Fibroblast of skin of back (primary cell): ENCODE data around the gene IFI27L1. TPM values are rescaled to one million over a fixed set of nuclear protein-coding genes. Genes with fewer than 3 reads are reported as not detected.

Source experiments
- DNase-seq: peaks from one replicate; pipeline ENCODE4 v3.0.0-alpha.2; 2013
- polyA plus RNA-seq, 2 experiments: library from polyadenylated mRNA; unstranded; fragments of 120-200 nt; gene quantifications; one replicate each; pipeline ENCODE4 v1.2.1, GENCODE V29; 2013; ENCODE audit not compliant: insufficient read length in 2 of 2

IFI27L1 gene
- 23.1 TPM for polyA plus RNA-seq (2013, experiment 1 of 2; ENCODE audit: insufficient read length)
- polyA plus RNA-seq (2013, experiment 2 of 2; ENCODE audit: insufficient read length): 16.4 TPM

GRCh38 chr14:94080621-94081385, at the start of gene IFI27L1, which contains the start of gene DDX24:
Gene IFI27L1 (plus strand): TSS chr14:94081310. CDS start chr14:94096938, 15,628 bp downstream.
Gene DDX24 (minus strand): TSS chr14:94081202. CDS start chr14:94079742, 1,460 bp downstream.
- peak; percentile 91 for DNase-seq

DNA sequence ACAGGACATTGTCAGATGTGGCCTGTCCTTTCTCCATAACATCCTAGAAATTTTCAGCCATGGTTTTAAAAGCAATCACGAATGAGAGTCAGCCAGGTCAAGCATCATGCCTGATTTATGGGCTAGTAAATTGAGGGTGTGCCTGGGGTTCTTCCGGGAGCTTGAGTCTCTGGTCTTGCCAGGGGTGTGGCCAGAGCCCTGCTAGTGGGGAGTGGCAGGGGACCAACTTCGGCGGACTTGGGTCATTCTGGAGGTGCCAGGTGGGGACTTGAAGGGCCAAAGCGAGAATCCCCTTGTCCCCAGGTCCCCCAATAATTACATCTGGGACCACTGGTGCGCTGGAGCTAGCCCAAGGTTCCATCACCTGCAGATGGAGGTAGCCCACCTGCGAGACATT, 49.2 kb upstream of the IFI27L1 start:
- DNase-seq: no peak

- no peak for DNase-seq
Measured at GRCh38 chr14:94034886-94035285, 46.2 kb upstream of the IFI27L1 start.

DNA sequence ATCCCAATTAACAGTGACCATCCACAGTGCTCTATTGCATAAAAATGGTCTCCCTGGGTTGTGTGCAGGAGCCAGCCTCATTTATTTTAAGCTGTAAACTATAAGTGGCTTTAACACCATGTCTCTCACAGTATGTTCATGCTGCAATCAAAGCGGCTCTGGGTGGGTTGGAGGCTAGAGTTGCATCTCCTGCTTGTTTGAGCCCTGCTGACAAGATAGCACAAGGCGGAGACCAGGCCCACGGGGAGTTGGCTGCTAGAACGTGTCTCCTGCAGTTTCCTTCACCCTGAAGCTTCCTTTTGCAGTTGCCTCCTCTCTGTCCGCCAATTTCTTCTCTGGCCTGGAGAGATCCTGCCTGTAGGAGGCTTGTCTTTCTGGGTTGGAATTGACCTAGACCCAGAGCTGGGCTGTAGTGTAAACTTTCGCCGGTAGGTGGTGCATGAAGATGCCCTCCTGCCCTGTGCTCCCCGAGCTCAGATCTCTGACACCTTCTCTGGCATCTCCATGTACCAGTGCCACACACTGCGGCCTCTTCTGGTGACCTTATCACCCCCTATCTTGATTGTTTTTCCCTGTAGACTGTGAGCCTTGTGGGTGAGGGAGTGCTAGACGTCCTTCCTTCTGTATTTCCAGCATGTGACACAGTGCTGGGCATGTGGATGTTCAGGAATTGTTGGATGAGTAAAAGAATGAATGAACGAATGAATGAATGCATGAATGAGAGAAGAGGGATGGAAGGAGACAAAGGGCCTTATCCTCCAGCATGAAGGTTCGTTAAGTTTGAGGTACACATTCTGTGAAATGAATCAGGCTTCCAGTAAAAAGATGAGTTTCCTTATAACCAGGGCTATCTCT, 44.6 kb upstream of the IFI27L1 start:
- DNase-seq: peak; percentile 71

DNA sequence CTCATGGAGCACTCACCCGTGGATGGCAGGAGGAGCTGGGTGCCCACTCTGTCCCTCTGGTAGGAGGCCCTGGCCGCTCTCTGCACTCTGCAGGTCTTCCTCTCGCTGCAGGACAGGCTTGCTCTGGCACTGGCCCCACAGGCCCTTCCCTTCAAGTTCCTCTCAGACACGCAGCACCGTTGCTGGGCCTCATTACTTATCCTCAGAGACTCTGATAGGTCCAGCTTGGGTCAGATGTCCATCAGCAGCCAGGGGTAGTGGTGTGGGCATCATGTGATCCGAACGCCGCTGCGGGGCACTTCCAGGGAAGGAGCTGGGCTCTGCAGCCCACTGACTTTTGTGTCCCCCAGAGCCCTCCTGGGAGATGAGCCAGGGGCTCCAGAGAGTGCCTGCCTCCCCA, 43.2 kb upstream of the IFI27L1 start:
- no peak for DNase-seq

DNA sequence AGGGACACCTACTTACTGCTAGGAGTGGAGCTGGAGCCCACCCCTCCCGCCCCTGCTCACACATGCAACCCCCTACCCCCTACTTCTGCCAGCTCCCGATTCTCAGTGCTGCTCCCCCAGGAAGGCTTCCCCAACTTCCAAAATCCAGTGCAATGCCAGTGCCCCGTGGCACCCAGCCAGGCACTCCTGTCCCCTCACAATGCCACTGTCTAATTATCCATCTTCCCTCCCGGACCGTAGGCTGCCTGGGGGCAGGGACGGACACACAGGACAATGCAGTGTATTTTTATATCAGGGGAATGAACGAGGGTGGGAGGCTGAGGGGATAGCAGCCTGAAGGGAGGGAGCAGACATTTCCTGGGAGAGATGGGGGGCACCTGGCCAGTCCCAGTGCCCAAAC, 42.6 kb upstream of the IFI27L1 start:
- DNase-seq: no peak

- DNase-seq: no peak
Measured at GRCh38 chr14:94038921-94039629, 42.0 kb upstream of the IFI27L1 start.

- no peak for DNase-seq
Measured at GRCh38 chr14:94040247-94040646, 40.9 kb upstream of the IFI27L1 start.

DNA sequence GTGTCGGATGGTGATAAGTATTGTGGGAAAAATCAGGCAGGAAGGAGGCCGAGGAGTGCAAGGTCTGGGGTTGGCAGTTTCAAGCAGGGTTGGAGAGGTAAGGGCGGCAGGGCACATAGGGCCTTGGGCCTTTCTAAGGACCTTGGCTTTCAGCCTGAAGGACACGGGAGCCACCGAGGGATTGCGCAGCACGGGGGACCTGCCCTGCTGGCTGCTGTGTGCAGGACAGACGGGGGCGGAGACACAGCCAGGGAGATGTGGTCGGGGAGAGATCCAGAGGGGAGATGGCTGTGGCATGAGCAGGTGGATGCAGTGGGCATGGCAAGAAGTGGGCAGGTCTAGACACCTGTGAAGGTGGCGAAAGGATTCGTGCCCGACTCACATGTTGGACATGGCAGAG, 40.3 kb upstream of the IFI27L1 start:
- DNase-seq: no peak

GRCh38 chr14:94041551-94042346, 39.4 kb upstream of the IFI27L1 start:
- DNase-seq: no peak

DNA sequence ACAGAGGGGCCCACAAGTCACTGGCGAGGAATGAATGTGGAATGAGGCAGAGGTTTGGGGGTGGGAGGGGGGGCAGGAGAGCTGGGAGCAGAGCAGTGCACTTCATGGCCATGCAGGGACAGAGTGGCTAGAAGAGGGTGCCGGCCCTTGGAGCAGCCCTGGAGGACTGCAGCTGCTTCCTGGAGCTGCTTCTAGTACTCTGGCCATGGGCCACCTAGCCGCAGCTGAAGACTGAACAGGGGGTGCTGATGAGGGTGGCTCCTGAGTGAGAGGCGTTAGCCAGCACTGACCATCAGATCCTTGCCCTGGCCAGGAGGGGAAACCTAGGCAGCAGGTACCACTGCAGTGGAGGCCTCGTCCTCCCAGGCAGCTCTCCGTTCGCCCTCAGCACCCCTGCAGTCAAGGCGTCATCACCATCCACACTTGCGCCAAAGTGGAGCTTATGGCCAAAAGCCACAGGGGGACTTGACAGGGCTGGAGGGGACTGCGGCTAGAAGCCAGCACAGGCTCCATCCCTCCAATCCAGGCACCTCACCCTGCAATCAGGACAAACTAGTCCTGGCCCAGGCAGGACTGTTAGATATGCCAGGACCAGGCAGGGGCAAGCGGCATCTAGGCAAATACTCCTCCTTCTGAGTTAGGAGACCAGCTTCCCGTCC, 38.5 kb upstream of the IFI27L1 start:
- DNase-seq: no peak

- DNase-seq: no peak
Measured at GRCh38 chr14:94043111-94043755, 37.9 kb upstream of the IFI27L1 start.

DNA sequence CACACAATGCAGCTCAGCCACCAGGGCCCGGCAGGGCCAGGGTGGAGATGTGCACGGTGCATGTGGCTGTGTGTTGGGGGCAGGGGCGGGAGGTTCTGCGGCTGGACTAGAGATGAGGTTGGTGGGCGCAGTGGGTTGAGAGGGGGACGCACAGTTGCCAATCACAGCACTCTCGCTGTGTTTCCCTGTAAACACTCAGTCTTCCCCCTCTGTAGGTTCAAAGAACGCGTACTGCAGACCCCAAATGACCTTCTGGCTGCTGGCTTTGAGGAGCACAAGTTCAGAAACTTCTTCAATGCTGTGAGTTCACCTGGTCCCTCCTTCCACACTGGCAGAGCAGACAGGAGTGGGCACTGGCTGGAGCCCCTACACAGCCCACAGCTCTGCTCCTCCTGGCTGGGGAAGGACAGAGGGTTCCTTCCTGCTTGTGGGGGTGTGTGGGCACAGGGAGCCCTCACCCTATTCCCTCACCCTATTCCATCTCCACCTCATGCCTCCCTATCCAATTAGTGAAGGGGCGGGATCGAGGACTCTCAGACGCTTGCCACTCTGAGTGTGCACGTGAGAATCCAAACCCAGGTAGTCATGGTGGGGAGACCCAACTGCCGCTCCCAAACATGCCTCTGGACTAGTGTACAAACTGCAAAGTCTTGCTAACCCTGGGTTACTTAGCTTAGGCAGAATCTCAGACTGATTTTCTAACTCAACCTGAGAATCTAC, 37.2 kb upstream of the IFI27L1 start:
- no peak for DNase-seq

GRCh38 chr14:94044476-94045091, 36.5 kb upstream of the IFI27L1 start:
- no peak for DNase-seq

DNA sequence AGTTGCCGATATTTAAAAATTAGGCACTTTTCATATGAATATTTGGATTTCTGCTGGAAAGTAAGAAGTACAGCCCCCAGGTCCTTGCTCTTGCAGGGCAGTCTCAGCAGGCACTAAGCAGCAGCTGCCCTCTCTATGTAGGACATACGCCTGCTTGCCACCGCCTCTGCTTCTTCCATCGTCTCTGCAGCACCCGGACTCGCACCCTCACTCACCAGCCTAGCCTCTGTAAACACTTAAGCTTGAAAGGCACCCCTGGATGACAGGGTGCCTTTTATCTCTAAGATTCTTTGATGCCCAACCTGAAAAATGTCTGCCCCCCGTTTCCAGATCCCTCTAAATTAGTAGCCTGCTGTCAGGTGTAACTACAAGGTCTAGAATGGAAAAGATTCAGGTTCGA, 36.0 kb upstream of the IFI27L1 start:
- no peak for DNase-seq

DNA sequence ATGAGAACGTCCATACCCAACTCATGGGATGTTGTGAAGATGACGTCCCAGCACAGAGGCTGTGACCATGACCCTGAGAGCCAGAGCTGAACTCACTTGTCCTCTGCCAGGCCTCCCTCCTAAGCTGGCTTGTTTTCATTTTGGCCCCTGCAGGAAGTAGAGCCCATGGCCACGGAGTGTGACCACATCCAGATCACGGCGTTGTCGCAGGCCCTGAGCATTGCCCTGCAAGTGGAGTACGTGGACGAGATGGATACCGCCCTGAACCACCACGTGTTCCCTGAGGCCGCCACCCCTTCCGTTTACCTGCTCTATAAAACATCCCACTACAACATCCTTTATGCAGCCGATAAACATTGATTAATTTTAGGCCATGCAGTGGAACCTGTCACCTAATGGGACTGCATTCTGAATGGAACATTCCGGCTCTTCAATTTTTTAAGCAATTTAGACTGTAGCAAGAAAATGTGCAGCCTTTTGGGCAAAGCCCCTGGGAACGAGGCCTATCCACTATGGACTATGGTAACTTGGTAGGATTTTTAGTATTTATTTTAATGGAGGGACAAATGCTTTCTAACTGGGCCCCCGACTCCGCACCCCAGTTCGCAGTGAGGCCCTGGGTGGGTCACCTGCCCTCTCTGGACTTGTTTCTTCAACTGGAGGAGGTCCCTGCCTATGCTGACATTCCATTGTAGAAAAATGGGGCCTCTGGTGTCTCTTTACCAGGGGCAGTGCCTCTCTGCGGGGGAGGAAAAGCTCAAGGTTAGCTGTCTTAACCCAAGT, 35.4 kb upstream of the IFI27L1 start:
- no peak for DNase-seq

DNA sequence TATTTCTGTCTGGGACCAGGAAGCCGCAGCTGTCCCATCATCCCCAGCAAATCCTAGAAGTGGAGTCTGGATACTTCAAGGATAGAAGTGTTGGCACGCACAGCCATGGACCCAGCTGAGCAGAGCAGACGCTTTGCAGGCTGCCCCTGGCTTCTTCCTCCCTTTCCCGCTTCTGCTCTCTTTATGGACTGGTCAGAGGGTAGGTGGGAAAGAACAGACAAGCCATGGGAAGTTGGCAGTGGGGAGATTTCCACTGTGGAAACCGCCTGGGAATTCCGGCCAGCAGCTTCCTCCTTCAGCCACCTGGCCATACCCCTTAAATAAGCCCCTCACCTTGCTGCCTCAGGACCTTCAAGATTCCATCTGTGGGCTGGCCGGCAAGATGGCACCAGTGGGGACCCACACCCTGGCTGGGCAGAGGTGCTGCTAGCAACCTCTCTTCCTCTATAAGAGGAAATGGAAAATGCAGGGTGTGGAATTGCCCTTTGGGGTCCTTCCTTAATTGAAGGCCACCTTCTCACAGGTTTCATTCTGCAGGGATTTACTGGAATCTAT, 34.3 kb upstream of the IFI27L1 start:
- DNase-seq: no peak

DNA sequence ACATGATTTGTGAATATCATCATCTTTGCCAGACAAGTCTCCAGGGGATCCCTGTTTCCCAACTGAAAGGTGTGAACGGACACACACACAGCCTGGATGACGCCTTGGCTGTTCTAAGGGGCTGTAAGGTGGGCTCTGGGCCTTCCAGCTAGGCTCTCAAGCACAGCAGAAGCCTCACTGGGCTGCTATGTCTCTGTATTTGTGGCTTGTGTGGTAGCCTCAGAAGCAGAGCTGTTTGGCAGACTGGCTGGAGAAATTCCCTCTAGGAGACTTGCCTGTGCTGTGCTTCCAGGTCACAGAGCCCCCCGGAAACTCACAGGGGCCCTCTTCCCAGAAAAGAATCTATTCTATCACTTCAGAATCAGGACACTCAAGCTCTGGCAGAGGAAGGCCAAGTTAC, 33.5 kb upstream of the IFI27L1 start:
- DNase-seq: no peak
